Activated T-cell treated with anti-CD3 and anti-CD28 coated beads, Interleukin-2, amount 50 U/mL, for 72 hours (primary cell): ENCODE data around the gene MAD2L2. TPM values are rescaled to one million over a fixed set of nuclear protein-coding genes. Genes with fewer than 3 reads are reported as not detected.
A peak's percentile ranks its signal among the peaks of the same experiment; 100 is the strongest.

Experiments
- ATAC-seq, 2 donors: fragments of 150-1000 bp; cut with Tn5 transposase; replicated peaks in 1 of 2; 2 replicates each; pipeline ENCODE4 v1.10.0; 2021; ENCODE audit warnings: moderate library complexity in 2 of 2, mild to moderate bottlenecking in 1 of 2
- DNase-seq, 2 donors: peaks; one replicate each; pipeline ENCODE4 v3.0.0; 2021 to 2022; ENCODE audit warnings: mixed read lengths in 1 of 2
- H3K27ac Mint-ChIP-seq: one replicate; pipeline ENCODE4 v1.8.0; 2022; ENCODE audit warnings: mild to moderate bottlenecking, moderate library complexity, mixed read lengths
- H3K27me3 Mint-ChIP-seq: one replicate; pipeline ENCODE4 v1.8.0; 2022; ENCODE audit warnings: low read depth, mixed read lengths
- H3K36me3 Mint-ChIP-seq, 2 donors: one replicate each; pipeline ENCODE4 v1.8.0; 2022; ENCODE audit warnings: mixed read lengths in 2 of 2, mild to moderate bottlenecking in 1 of 2; ENCODE audit not compliant: insufficient read depth in 2 of 2
- H3K4me1 Mint-ChIP-seq: one replicate; pipeline ENCODE4 v1.8.0; 2022; ENCODE audit warnings: low read depth, mixed read lengths
- H3K4me3 Mint-ChIP-seq, 2 donors: one replicate each; pipeline ENCODE4 v1.8.0; 2022; ENCODE audit warnings: mild to moderate bottlenecking in 2 of 2, mixed read lengths in 2 of 2, moderate library complexity in 2 of 2
- H3K9me3 Mint-ChIP-seq, 2 donors: one replicate each; pipeline ENCODE4 v1.8.0; 2022; ENCODE audit warnings: mixed read lengths in 2 of 2
- total RNA-seq, 2 donors: library from RNA; stranded (reverse); gene quantifications; one replicate each; pipeline ENCODE4 v1.2.3, GENCODE V29; 2022

Gene MAD2L2
- total RNA-seq, 2 donors from 2014 or later: 76.5 to 78.7 TPM

GRCh38 chr1:11701551-11701961 is 20.6 kb upstream of the MAD2L2 start:
- H3K4me3 Mint-ChIP-seq: no peak overlapping the region
- peaks cover 7% of the 10 kb centered on the region for H3K27me3 Mint-ChIP-seq
- ATAC-seq (no peak), DNase-seq (no peak)
- no peak overlapping the region for H3K27ac Mint-ChIP-seq
- no peaks in the 10 kb centered on the region for H3K36me3 Mint-ChIP-seq
- no peaks in the 10 kb centered on the region for H3K9me3 Mint-ChIP-seq
- H3K4me1 Mint-ChIP-seq: no peaks in the 10 kb centered on the region

- Mint-ChIP-seq H3K4me1 (no peaks in the 10 kb centered on the region), H3K4me3 (no peak overlapping the region), H3K9me3 (no peaks in the 10 kb centered on the region), H3K36me3 (no peaks in the 10 kb centered on the region), H3K27me3 (peaks cover 7% of the 10 kb centered on the region), H3K27ac (no peak overlapping the region)
- ATAC-seq (no peak), DNase-seq (no peak)
These were observed 19.9 kb upstream of the MAD2L2 start for GRCh38 chr1:11700601-11701467.

GRCh38 chr1:11697893-11698210 is 16.9 kb upstream of the MAD2L2 start:
- H3K27me3 Mint-ChIP-seq: peaks cover 13% of the 10 kb centered on the region
- H3K9me3 Mint-ChIP-seq: no peaks in the 10 kb centered on the region
- H3K27ac Mint-ChIP-seq: no peak overlapping the region
- H3K4me3 Mint-ChIP-seq: no peak overlapping the region
- H3K36me3 Mint-ChIP-seq: peaks cover 0 to 2% of the 10 kb centered on the region in 2 donors
- H3K4me1 Mint-ChIP-seq: peaks cover 4% of the 10 kb centered on the region
- no peak for ATAC-seq
- DNase-seq: no peak

GRCh38 chr1:11697188-11697892 is 16.4 kb upstream of the MAD2L2 start:
- Mint-ChIP-seq H3K36me3 (peaks cover 0 to 2% of the 10 kb centered on the region in 2 donors), H3K9me3 (no peaks in the 10 kb centered on the region), H3K27me3 (peaks cover 19% of the 10 kb centered on the region), H3K4me3 (no peak overlapping the region), H3K4me1 (peaks cover 10% of the 10 kb centered on the region), H3K27ac (no peak overlapping the region)
- DNase-seq (no peak), ATAC-seq (no peak)

- Mint-ChIP-seq H3K9me3 (no peaks in the 10 kb centered on the region), H3K4me3 (no peak overlapping the region), H3K27ac (no peak overlapping the region), H3K27me3 (peaks cover 23% of the 10 kb centered on the region), H3K4me1 (peaks cover 10% of the 10 kb centered on the region), H3K36me3 (peaks cover 0 to 2% of the 10 kb centered on the region in 2 donors)
- no peak for DNase-seq
- ATAC-seq: no peak
These were observed 14.9 kb upstream of the MAD2L2 start for GRCh38 chr1:11695861-11696260.

- H3K27me3 Mint-ChIP-seq: peaks cover 41% of the 10 kb centered on the region
- DNase-seq (no peak), ATAC-seq (no peak)
- H3K4me1 Mint-ChIP-seq: peaks cover 13% of the 10 kb centered on the region
- H3K4me3 Mint-ChIP-seq: no peak overlapping the region
- H3K27ac Mint-ChIP-seq: no peak overlapping the region
- peaks cover 0 to 2% of the 10 kb centered on the region in 2 donors for H3K36me3 Mint-ChIP-seq
- H3K9me3 Mint-ChIP-seq: no peaks in the 10 kb centered on the region
These were observed 13.0 kb upstream of the MAD2L2 start for GRCh38 chr1:11693917-11694316.

GRCh38 chr1:11693024-11693590 is 12.2 kb upstream of the MAD2L2 start:
- Mint-ChIP-seq H3K27ac (no peak overlapping the region), H3K27me3 (peaks cover 49% of the 10 kb centered on the region), H3K4me3 (peak overlapping the region; percentile 68 to 76), H3K4me1 (peaks cover 13% of the 10 kb centered on the region), H3K36me3 (peaks cover 0 to 2% of the 10 kb centered on the region in 2 donors), H3K9me3 (no peaks in the 10 kb centered on the region)
- ATAC-seq (peak; percentile 82 to 89), DNase-seq (peak; percentile 61 to 66)

- peaks cover 0 to 2% of the 10 kb centered on the region in 2 donors for H3K36me3 Mint-ChIP-seq
- H3K4me1 Mint-ChIP-seq: peaks cover 13% of the 10 kb centered on the region
- peak overlapping the region; percentile 76 to 81 for H3K4me3 Mint-ChIP-seq
- H3K27me3 Mint-ChIP-seq: peaks cover 55% of the 10 kb centered on the region
- no peak overlapping the region for H3K27ac Mint-ChIP-seq
- DNase-seq: no peak
- no peak for ATAC-seq
- H3K9me3 Mint-ChIP-seq: no peaks in the 10 kb centered on the region
These were observed 11.2 kb upstream of the MAD2L2 start for GRCh38 chr1:11691928-11692711.

- Mint-ChIP-seq H3K4me3 (peak within 1 kb of the TSS; percentile 76 to 81), H3K9me3 (no peaks in the 10 kb centered on the region), H3K27me3 (peaks cover 55% of the 10 kb centered on the region), H3K4me1 (peaks cover 13% of the 10 kb centered on the region), H3K36me3 (peaks cover 0 to 2% of the 10 kb centered on the region in 2 donors), H3K27ac (no peak within 1 kb of the TSS)
- DNase-seq (peak; percentile 14 to 26), ATAC-seq (peak; percentile 31 to 32)
These were observed 10.5 kb upstream of the MAD2L2 start, which contains the start of gene DRAXIN for GRCh38 chr1:11691302-11691914. DRAXIN (plus strand) TSS chr1:11691710; CDS start chr1:11706259, 14,549 bp downstream.

GRCh38 chr1:11690397-11691301 is 9.7 kb upstream of the MAD2L2 start:
- Mint-ChIP-seq H3K27ac (no peak overlapping the region), H3K9me3 (no peaks in the 10 kb centered on the region), H3K27me3 (peaks cover 55% of the 10 kb centered on the region), H3K4me3 (peak overlapping the region; percentile 71 to 74), H3K36me3 (peaks cover 0 to 2% of the 10 kb centered on the region in 2 donors), H3K4me1 (peaks cover 13% of the 10 kb centered on the region)
- DNase-seq: no peak
- ATAC-seq: no peak

GRCh38 chr1:11688506-11688905 is 7.6 kb upstream of the MAD2L2 start:
- H3K27ac Mint-ChIP-seq: no peak overlapping the region
- DNase-seq (no peak), ATAC-seq (no peak)
- no peak overlapping the region for H3K4me3 Mint-ChIP-seq
- H3K4me1 Mint-ChIP-seq: peaks cover 13% of the 10 kb centered on the region
- H3K9me3 Mint-ChIP-seq: no peaks in the 10 kb centered on the region
- peaks cover 48% of the 10 kb centered on the region for H3K27me3 Mint-ChIP-seq
- H3K36me3 Mint-ChIP-seq: peaks cover 0 to 2% of the 10 kb centered on the region in 2 donors
